WTC11 (cell line): ENCODE measurements around the gene L1CAM. TPM values are rescaled to one million over a fixed set of nuclear protein-coding genes. Genes with fewer than 3 reads are reported as not detected.

Source experiments
- total RNA-seq: library from RNA; stranded (reverse); gene quantifications from 3 replicates; pipeline ENCODE4 v1.2.3, GENCODE V29; 2021

The L1CAM gene
- total RNA-seq, 1 experiment from 2014 or later: 40.2 TPM

Other genes with a start within 250 kb of the L1CAM start
- gene DUSP9, start 239.0 kb downstream of the L1CAM start, total RNA-seq: 2.5 to 2.8 TPM (median 2.5 TPM) in 3 replicates
- 8.6 to 14.3 TPM (median 12.1 TPM) in 3 replicates for gene PNCK, start 212.4 kb downstream of the L1CAM start, total RNA-seq
- gene SLC6A8, start 198.2 kb downstream of the L1CAM start, total RNA-seq: 102 to 112 TPM (median 110 TPM) in 3 replicates
- 142 to 150 TPM (median 144 TPM) in 3 replicates for gene BCAP31, start 161.8 kb downstream of the L1CAM start, total RNA-seq
- gene ABCD1, start 161.3 kb downstream of the L1CAM start, total RNA-seq: 9.1 to 10.4 TPM (median 9.5 TPM) in 3 replicates
- 2.5 to 4.2 TPM (median 2.9 TPM) in 3 replicates for gene PLXNB3, start 121.9 kb downstream of the L1CAM start, total RNA-seq
- not detected in 3 replicates for gene SRPK3, start 105.1 kb downstream of the L1CAM start, total RNA-seq
- gene IDH3G, start 91.8 kb downstream of the L1CAM start, total RNA-seq: 50.4 to 52.9 TPM (median 52.4 TPM) in 3 replicates
- gene SSR4, start 91.5 kb downstream of the L1CAM start, total RNA-seq: 203 to 237 TPM (median 232 TPM) in 3 replicates
- gene PDZD4, start 55.6 kb downstream of the L1CAM start, total RNA-seq: 120 to 175 TPM (median 161 TPM) in 3 replicates
- gene AVPR2, start 18.5 kb upstream of the L1CAM start, total RNA-seq: 0.11 TPM in 1 of 3 replicates, not detected in the others
- gene ARHGAP4, start 40.1 kb upstream of the L1CAM start, total RNA-seq: 52.1 to 66.9 TPM (median 65.3 TPM) in 3 replicates
- gene NAA10, start 48.9 kb upstream of the L1CAM start, total RNA-seq: 97.1 to 107 TPM (median 101 TPM) in 3 replicates
- gene RENBP, start 58.5 kb upstream of the L1CAM start, total RNA-seq: 14.0 to 18.6 TPM (median 16.2 TPM) in 3 replicates
- gene HCFC1, start 85.6 kb upstream of the L1CAM start, total RNA-seq: 121 to 130 TPM (median 125 TPM) in 3 replicates
- 8.4 to 12.3 TPM (median 10.1 TPM) in 3 replicates for gene TMEM187, start 86.6 kb upstream of the L1CAM start, total RNA-seq
- gene IRAK1, start 133.7 kb upstream of the L1CAM start, total RNA-seq: 32.1 to 48.0 TPM (median 45.2 TPM) in 3 replicates
- 28.7 to 36.2 TPM (median 33.7 TPM) in 3 replicates for gene MECP2, start 211.5 kb upstream of the L1CAM start, total RNA-seq